GM18870 (cell line): ENCODE results near the gene HDAC9.
"Not testable (repeated sequence)": the region's sequence is repeated elsewhere in the genome, so short reads cannot be mapped to it uniquely, and the experiment has no call there.

Experiments
- ATAC-seq: cut with Tn5 transposase; IDR thresholded peaks from one replicate; pipeline ENCODE4 v1.9.1; 2021; ENCODE audit warnings: moderate library complexity; ENCODE audit not compliant: unreplicated experiment

Gene HDAC9

DNA sequence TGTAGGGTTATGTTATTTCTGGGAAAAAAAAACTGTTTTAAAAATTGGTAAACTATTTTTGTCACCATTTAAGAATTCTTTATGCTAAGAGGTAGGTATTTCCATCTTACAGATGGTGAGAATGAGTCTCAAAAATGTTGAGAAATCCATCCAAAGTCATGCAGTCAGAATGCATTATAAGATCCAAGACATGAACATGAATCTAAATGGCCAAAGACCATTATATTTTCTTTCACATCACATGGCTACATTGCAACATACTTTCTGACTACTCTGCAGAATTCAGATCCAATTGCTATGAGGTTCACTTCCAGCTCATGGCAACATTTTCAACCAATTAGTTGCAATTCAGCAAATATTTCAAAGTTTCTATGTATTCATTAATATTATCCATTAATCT, 440.7 kb downstream of the HDAC9 start:
- no peak for ATAC-seq

DNA sequence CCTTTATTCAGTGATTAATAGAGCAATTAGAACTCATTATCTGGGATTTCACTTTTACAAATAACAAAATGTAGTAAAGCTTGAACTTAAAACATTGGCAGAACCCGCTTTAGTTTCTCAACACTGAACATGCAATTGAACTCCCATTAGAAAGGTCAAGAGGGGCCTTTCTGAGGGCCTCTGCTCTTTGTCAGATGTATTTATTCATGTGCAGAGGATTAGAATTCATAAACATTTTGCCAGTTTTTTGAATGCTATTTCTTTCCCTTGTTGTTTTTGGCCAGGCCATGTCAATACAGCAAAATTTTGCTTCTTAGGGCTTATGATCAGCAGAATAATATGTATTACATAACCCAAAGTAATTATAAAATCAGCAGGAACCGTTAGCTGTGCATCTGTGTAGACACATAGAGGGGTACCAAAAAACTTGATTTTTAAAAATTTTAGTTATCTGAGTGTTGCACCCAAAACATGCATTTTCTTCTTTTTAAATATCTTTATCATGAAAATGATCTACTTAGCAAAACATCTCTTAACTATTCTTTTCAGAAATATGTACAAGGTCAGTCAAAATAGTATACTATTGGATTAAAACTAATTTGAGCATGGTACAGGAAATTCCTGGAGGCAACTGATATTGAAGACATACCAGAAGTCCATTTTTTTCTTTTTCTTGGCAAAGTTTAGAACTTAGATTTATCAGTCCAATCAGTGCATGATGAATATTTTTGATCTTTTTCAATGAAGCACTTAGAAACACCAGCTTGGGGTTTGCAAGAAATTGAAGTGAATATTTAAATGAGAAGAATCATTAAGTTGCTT, 444.4 kb downstream of the HDAC9 start:
- no peak for ATAC-seq

DNA sequence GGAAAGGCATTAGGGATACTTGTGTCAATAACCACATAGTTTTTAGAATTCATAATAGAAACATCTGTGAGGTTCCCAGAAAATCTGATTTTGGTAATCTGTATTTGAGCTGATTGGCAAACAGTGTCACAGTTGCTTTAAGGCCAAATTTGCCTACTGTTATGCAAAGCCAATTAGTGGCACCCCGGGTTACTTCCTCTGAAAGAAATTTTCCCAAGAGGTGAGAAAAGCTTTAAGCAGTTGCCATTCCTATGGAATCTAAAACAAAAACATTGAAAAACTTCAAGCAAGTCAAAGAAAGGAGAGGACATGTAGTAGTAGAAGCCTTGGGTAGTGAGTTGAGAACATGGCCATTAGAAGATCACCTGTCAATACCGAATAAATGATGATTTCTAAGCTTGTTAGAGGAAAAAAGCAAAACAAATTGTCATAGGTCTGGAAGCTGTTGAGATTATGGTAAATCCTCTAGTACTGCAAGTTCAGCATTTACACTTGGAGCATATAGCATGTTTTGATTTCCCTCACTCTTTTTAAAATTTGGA, 445.1 kb downstream of the HDAC9 start:
- ATAC-seq, result no peak

DNA sequence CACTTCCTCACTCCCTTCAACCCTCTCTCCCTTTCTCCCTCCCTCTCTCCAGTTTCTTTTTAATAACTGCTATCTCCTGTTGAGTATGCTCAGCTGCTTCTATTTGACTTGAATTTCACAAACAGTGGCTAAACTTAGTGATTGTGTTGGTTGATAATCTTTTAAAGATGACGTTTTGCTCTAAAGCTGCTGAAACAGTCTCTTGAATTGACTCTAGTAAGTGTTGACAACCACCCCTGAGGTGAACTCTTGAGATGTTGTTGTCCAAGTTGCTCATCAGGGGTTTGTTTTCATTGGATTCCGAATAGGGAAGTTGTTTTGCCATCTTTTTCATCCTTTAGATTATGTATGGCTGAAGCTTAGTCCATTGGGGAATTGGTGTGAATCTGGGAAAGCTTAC, 445.7 kb downstream of the HDAC9 start:
- no peak for ATAC-seq

DNA sequence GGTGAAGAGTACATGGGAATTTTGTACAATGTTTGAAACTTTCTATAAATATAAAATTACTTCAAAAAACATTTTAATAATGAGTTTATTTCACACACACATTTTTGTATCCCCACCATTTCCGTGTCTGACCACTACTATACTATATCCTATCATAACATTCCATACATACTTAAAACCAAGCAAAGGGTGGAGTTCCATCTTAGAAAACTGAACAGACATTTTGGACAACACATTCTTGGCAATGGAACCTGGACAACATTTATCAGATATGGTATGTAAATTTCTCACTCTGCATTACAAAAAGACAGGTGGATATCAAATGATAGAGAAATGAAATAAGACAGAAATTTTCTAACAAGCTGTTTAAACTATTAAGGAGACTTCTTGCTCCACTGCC, 453.0 kb downstream of the HDAC9 start:
- no peak for ATAC-seq

DNA sequence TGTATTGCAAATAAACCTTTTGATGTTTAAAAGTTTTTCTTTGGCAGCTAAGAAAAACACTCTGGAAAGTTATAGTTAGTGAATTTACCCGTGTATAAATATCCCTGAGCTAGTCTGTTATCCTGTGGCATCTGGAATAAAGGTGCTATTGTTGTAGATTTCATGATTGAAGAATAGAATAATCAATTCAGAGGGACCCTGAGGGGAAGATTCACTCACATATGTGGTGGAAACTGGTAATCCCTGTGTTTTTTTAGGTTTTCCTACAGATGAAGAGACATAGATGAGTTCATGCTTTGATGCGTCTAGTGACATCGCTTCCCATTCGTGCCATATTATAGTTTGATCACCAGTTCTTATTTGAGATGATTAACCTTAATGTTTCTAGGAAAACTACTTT, 457.3 kb downstream of the HDAC9 start:
- no peak for ATAC-seq

DNA sequence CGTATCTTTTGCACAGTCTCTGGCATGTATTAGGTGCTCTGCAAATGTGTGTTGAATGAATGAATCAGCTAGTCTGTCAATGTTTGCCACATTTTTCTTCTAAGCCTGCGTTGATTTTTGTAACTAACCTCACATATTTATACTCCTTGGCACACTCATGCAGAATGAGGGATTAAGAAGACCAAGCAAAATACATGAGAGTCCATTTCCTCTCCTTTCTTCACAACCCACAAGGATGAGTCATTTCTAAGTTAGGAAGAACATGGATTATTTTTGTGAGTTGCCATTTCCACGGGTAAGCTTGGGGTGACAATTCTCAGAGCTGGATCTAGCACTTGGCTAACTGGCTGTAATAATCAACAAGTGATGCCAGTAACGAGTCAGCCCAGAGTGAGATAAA, 463.1 kb downstream of the HDAC9 start:
- no peak for ATAC-seq

DNA sequence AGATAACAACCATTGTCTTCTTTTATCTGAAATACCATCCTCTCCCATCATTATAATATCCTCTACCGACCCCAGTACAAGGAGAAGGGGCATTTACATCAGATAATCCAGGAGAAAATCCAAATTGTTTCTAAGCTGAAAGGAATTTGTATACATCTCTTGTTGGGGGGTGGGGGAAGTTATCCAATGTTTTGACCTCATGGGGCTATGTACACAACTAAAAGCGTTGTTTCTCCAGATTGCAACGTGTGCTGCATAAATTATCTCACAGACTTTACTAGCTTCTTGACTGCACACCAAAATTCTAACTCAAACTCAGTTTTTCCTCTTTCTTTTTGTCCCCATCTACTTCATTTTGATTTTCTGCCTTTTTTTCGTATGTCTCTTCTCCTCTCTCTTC, 465.2 kb downstream of the HDAC9 start:
- ATAC-seq, result no peak

DNA sequence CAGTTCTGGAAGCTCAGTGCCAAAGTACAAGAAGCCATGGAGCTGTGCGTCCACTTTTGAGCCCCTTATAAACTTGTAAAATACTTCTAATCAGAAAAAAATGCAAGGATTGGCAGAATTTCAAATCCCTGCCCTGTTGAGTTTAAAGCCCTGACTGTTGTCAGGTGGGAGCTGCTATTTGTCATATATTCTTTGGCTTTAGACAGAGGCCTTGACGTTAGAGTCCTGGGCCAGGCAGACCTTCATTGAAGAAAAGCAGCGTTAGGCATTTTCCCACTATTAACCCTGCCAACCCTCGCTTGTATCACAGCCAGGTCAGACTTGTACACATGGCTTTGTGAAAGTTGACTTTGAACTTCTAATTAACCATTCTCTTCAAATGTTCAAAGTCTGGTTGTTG, 466.5 kb downstream of the HDAC9 start:
- no peak for ATAC-seq

DNA sequence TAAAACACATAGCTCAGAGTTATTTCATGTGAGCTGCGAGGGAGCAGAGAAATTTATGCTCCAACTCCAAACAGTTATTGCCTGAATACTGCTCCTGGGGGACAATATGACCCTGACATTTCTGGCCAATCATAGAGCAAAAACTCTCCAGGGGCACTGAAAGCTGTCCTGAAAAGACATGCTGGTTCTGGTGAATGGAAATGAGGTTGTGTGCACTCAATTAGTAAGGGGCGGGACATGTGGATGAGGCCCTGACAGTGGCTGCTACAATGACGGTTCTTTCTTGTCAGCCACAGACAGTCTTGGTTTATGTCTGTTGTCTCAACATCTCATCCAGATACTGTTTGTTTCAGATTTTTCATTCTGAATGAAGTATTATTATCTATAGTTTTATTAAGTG, 470.1 kb downstream of the HDAC9 start:
- no peak for ATAC-seq

DNA sequence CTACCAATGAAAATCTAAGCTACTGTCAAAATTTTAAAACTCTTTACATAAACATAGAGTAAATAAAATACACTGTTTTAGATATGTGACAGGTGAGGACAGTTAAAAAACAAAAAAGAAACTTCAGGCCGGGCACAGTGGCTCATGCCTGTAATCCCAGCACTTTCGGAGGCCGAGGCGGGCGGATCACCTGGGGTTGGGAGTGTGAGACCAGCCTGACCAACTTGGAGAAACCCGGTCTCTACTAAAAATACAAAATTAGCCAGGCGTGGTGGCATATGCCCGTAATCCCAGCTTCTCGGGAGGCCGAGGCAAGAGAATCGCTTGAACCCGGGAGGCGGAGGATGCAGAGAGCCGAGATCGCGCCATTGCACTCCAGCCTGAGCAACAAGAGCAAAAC, 472.2 kb downstream of the HDAC9 start:
- not testable (repeated sequence) for ATAC-seq

DNA sequence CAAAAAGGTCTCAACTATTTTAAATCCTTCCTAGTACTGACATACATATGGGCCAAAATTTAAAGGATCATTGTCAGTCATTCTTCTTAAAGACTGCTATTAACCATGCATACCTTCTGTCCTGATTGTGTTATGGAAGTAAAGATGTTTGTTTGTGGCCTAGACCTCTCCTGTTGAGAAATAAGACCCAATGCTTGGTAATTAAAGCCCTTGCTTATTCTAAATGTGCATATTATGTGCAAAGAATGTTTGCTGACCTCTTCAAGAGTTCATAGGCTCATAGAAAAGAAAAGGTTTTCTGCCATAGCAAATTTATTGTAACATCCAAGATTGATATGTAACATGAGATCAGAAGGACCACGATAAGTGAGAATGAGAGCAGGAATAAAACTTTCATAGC, 476.3 kb downstream of the HDAC9 start:
- no peak for ATAC-seq

DNA sequence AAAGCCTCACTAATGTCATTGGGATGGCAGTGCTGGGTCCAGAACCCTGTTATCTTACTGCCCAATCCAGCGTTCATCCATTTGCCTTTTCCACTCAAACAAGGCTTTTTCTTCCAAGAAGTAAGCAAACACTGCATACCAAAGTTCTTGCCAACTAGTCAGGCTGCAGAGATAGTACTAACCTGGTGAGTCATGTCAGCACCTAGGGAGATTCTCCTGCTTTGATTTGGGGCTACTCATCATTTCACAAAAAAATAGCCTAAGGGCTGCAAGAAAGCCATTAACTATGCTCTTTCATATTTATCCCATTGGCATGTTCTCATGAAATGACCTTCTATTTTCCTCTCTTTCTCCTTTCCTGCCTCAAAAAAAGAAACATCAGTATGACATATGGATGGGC, 479.3 kb downstream of the HDAC9 start:
- ATAC-seq, result no peak

DNA sequence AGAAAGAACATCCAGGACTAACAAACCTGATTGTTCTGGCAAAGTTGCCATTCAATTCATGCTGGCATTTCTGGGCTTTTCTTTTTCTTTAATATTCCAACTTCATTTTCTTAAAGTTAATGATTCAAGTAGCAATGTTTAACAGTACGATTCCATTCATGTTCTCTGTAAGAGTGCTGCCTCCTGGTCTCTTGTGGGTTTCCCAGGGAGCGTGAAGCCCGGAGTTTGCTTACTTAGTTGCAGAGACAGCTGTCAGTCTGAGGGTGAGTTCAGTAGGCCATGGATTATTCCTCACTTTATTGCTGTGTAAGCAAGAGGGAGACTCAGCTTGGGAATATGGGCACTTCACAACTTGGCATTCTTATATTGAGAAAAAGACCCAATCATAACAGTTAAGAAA, 479.7 kb downstream of the HDAC9 start:
- ATAC-seq, result no peak

DNA sequence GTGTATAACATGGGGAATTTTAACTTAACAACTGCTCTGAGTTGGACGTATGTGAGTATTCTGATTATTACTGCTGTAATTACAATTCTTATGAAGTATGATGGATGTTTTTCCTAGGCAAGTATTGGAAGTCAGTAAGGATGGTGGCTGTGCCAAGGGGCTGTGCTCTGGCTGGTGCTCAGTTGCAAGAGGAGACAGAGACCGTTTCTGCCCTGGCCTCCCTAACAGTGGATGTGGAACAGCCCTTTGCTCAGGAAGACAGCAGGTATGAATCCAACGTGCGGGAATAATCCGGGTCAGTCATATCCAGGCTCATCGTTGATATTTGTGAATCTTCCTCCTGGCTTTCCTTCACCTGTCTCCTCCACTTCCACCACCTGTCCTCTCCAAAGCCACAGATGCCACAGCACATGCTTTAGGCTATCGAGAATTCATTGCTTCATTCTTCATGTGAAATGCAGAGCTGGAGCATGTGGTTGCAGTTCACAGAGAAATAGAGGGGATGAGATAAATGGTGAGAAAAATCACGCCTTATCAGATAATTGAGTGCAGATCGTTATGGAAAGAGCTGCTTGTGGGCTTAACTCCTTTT, 480.2 kb downstream of the HDAC9 start:
- ATAC-seq, result no peak

DNA sequence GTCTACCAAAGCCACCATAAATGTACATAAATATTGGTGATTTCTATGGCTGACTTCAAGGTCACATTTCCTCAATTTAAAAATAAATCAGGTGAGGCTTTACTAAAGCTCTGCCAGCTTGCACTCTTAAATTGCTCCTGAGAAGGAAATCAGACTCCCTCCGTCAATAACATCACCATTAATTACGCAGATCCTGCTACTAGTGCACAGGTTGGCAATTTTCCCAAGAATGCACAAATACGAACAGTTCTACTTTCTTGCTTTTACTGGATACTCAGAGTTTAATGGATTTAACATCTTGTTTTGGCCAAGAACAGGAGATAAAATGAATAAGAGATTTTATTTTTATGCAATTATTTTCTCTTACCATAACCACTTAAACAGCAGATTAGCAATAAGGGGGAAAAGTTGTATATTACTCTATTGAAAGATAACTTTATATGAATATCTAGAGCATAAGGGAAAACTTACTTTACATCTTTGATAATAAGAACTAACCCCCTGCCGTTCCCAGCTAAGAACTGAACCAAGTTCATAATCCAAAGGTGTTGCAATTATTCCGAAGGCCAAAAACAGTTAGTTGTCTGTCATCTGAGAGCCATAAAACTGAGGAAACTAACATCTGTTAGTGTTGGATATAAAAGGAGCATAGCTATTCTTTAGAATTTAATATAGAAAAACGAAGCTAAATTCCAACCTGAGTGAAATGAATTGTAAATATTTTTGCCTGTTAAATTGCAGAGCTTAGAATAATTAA, 481.3 kb downstream of the HDAC9 start:
- no peak for ATAC-seq

DNA sequence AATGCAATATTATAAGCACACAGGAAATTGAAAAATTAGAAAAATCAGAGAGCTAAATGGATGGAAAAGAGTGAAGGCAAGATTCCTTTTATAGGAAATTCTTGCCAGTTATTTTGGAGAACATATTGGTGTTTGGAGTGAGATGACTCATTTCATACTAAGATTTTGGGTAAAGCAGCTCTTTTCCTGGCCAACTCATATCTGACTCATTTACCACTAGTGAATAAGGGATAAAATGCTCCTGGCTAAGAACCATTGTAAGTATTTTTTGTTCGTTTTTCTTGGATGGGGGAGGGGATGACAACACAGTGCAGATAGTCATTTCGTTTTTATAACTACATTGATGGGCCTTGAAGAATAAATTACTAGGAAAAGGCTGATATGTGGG, 482.6 kb downstream of the HDAC9 start:
- no peak for ATAC-seq

DNA sequence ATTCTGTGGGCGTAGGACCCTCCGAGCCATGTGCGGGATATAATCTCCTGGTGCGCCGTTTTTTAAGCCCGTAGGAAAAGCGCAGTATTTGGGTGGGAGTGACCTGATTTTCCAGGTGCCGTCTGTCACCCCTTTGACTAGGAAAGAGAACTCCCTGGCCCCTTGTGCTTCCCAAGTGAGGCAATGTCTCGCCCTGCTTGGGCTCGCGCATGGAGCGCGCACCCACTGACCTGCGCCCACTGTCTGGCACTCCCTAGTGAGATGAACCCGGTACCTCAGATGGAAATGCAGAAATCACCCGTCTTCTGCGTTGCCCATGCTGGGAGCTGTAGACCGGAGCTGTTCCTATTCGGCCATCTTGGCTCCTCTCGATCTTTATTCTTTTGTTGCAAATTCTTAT, 495.2 kb downstream of the HDAC9 start:
- not testable (repeated sequence) for ATAC-seq

DNA sequence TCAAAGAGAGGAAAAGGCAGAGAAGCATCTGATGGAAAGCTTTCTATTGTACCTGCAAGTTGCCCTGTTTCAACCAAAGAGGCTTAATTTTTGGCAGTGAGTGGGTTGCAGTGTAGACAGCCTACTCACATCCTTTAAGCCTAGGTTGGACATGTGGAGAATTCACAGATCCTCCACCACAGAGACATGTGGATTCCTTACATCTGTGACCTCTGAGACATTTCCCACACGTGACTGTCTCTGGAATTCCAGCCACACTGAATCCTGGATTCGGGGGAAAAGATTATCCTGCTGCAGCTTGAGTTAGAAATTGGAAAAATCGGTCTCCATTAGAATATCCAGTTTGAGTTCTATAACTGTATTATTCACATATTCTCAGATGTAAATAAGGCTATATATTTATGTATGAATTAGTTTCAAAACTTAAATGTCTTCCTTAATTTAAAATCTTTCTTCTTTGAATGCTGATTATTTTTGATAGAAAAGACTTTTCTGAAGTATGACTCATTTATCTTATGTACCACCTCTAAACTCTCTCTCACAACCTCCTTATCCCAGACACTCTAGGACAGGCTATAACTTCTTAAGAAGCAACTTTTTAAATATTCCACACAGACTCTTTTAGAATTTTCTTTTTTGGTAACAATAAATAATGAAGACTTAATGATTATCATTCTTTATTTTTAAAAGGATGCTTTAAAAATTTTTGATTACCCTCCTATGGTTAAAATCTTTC, 498.6 kb downstream of the HDAC9 start:
- no peak for ATAC-seq

DNA sequence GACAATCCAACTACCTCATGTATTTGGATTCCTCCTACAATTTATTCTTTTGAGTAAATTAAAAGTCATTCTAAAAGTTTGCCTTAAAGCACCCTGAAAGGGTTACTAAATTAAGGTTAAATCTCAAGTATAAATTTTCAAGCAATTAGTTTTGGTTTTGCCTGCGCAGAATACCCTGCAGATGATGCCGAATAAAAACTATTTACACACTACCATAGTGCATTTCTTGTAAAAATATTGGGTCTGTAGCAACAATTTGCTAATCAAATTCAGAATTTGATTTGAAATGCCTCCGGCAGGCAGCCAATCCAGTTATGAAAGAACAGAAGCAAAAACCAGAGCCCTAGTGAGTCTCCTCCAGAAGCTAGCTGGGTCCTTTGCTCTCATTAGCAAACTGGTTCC, 499.7 kb downstream of the HDAC9 start:
- ATAC-seq, result no peak

DNA sequence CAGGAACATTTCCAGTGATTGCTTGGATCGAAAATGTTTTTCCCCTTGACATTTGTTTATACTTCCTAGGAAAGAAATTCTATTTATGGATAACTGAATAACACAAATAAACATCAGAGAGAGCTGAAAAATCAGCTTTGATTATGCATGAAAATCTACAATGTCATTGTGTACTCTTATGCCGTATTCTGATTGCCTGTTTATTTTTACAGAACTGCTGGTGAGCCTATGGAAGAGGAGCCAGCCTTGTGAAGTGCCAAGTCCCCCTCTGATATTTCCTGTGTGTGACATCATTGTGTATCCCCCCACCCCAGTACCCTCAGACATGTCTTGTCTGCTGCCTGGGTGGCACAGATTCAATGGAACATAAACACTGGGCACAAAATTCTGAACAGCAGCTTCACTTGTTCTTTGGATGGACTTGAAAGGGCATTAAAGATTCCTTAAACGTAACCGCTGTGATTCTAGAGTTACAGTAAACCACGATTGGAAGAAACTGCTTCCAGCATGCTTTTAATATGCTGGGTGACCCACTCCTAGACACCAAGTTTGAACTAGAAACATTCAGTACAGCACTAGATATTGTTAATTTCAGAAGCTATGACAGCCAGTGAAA, 500.4 kb downstream of the HDAC9 start:
- no peak for ATAC-seq
